ENCODE measurements around the gene SRSF8.

The SRSF8 gene

GRCh38 chr11:95076416-95076815, 9.7 kb downstream of the SRSF8 start:
- Histone ChIP-seq H3K4me1 (ENCODE audit: insufficient read depth, low read length) (peaks cover 8% of the 10 kb centered on the region), H3K4me3 (ENCODE audit: low read length) (no peak overlapping the region), H3K9me3 (ENCODE audit: low read length) (no peaks in the 10 kb centered on the region), H2AFZ (ENCODE audit: low read depth, low read length) (no peak overlapping the region), H3K36me3 (ENCODE audit: insufficient read depth, low read length) (no peaks in the 10 kb centered on the region), H3K27me3 (ENCODE audit: insufficient read depth, low read length) (no peaks in the 10 kb centered on the region)

- Histone ChIP-seq H2AFZ (ENCODE audit: low read depth, low read length) (no peak overlapping the region), H3K36me3 (ENCODE audit: insufficient read depth, low read length) (no peaks in the 10 kb centered on the region), H3K27me3 (ENCODE audit: insufficient read depth, low read length) (no peaks in the 10 kb centered on the region), H3K4me1 (ENCODE audit: insufficient read depth, low read length) (peaks cover 13% of the 10 kb centered on the region), H3K4me3 (ENCODE audit: low read length) (no peak overlapping the region), H3K9me3 (ENCODE audit: low read length) (no peaks in the 10 kb centered on the region)
These were observed 10.3 kb downstream of the SRSF8 start for GRCh38 chr11:95076981-95077380.

DNA sequence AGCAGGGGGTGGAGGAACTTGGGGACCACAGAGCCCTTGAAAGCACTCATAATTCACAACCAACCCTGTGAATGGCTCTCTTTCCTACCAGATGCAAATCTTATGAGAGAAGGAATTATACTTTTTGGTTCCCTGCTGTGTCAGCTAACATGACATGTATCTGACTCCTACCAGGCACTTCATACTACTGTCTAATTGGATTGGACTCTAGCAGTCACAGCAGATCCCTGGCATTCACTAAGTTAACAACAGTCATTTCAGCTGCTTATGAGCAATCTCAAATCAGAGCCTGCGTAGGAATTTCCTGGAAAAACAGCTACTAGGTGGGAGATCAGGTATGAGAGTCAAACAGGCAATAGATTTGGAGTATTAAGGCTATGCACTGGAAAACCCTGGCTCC, 11.8 kb downstream of the SRSF8 start:
- Histone ChIP-seq H3K27me3 (ENCODE audit: insufficient read depth, low read length) (no peaks in the 10 kb centered on the region), H2AFZ (ENCODE audit: low read depth, low read length) (no peak overlapping the region), H3K4me1 (ENCODE audit: insufficient read depth, low read length) (peaks cover 13% of the 10 kb centered on the region), H3K9me3 (ENCODE audit: low read length) (no peaks in the 10 kb centered on the region), H3K4me3 (ENCODE audit: low read length) (no peak overlapping the region), H3K36me3 (ENCODE audit: insufficient read depth, low read length) (no peaks in the 10 kb centered on the region)

GRCh38 chr11:95081010-95081409, 14.3 kb downstream of the SRSF8 start:
- Histone ChIP-seq H3K4me3 (ENCODE audit: low read length) (no peak overlapping the region), H3K27me3 (ENCODE audit: insufficient read depth, low read length) (no peaks in the 10 kb centered on the region), H3K9me3 (ENCODE audit: low read length) (no peaks in the 10 kb centered on the region), H3K4me1 (ENCODE audit: insufficient read depth, low read length) (peaks cover 13% of the 10 kb centered on the region), H3K36me3 (ENCODE audit: insufficient read depth, low read length) (no peaks in the 10 kb centered on the region), H2AFZ (ENCODE audit: low read depth, low read length) (no peak overlapping the region)

DNA sequence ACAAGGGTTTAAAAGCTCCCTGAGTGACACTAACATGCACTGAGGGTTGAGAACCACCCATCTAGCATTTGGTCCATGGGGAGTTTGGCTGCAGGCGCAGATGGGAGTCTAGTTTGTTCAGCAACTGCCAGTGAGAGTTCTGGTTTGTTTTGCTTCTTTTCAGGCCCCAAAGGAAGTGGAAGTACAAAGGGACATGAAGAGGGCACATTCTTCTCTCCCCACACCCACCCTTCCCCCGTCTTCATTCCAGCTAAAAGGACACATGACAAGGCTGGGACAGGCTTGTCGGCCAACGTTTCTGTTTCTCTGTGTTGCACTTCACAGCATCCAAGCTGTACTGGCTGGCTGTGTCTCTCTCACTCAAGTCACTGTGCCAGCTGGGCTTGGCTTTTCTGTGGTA, 14.7 kb downstream of the SRSF8 start:
- Histone ChIP-seq H3K36me3 (ENCODE audit: insufficient read depth, low read length) (no peaks in the 10 kb centered on the region), H3K9me3 (ENCODE audit: low read length) (no peaks in the 10 kb centered on the region), H3K4me1 (ENCODE audit: insufficient read depth, low read length) (peaks cover 11% of the 10 kb centered on the region), H3K4me3 (ENCODE audit: low read length) (no peak overlapping the region), H3K27me3 (ENCODE audit: insufficient read depth, low read length) (no peaks in the 10 kb centered on the region), H2AFZ (ENCODE audit: low read depth, low read length) (peak overlapping the region; percentile 66)

DNA sequence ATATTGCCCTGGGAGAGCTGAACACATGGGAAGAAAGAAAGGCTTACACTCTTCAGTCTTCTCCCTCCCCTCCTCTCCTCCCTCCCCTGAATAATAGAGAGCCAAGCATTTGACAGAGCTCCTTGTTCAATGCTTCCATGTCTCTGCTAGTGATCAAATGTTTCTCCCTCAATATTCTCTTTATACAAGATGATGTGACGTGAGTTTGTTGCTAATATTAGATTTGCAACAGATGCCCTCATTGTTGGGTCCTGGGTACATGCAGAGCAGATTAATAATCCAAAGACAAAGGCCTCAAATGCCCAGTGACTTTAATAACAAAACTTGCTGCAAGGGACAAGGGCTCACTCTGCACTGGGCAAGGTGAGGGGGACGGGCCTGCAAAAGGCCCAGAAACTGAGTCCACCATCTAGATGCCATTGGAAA, 15.9 kb downstream of the SRSF8 start:
- H3K9me3 ChIP-seq (ENCODE audit: low read length): no peaks in the 10 kb centered on the region
- no peak overlapping the region for H3K4me3 ChIP-seq (ENCODE audit: low read length)
- H3K4me1 ChIP-seq (ENCODE audit: insufficient read depth, low read length): peaks cover 9% of the 10 kb centered on the region
- H2AFZ ChIP-seq (ENCODE audit: low read depth, low read length): no peak overlapping the region
- no peaks in the 10 kb centered on the region for H3K36me3 ChIP-seq (ENCODE audit: insufficient read depth, low read length)
- no peaks in the 10 kb centered on the region for H3K27me3 ChIP-seq (ENCODE audit: insufficient read depth, low read length)

GRCh38 chr11:95084509-95084908, 17.8 kb downstream of the SRSF8 start:
- H3K9me3 ChIP-seq (ENCODE audit: low read length): no peaks in the 10 kb centered on the region
- H3K36me3 ChIP-seq (ENCODE audit: insufficient read depth, low read length): no peaks in the 10 kb centered on the region
- no peaks in the 10 kb centered on the region for H3K27me3 ChIP-seq (ENCODE audit: insufficient read depth, low read length)
- H3K4me1 ChIP-seq (ENCODE audit: insufficient read depth, low read length): peaks cover 9% of the 10 kb centered on the region
- H2AFZ ChIP-seq (ENCODE audit: low read depth, low read length): no peak overlapping the region
- no peak overlapping the region for H3K4me3 ChIP-seq (ENCODE audit: low read length)

GRCh38 chr11:95085117-95085816, 18.5 kb downstream of the SRSF8 start:
- no peaks in the 10 kb centered on the region for H3K36me3 ChIP-seq (ENCODE audit: insufficient read depth, low read length)
- H3K9me3 ChIP-seq (ENCODE audit: low read length): no peaks in the 10 kb centered on the region

GRCh38 chr11:95086151-95086550, 19.4 kb downstream of the SRSF8 start:
- no peak overlapping the region for H3K4me3 ChIP-seq (ENCODE audit: low read length)
- no peaks in the 10 kb centered on the region for H3K36me3 ChIP-seq (ENCODE audit: insufficient read depth, low read length)
- H2AFZ ChIP-seq (ENCODE audit: low read depth, low read length): no peak overlapping the region
- H3K4me1 ChIP-seq (ENCODE audit: insufficient read depth, low read length): peaks cover 14% of the 10 kb centered on the region
- no peaks in the 10 kb centered on the region for H3K27me3 ChIP-seq (ENCODE audit: insufficient read depth, low read length)
- H3K9me3 ChIP-seq (ENCODE audit: low read length): no peaks in the 10 kb centered on the region

More at GRCh38 chr11:95085117-95085816, 18.5 kb downstream of the SRSF8 start:
- H3K27me3 ChIP-seq (ENCODE audit: insufficient read depth, low read length): no peaks in the 10 kb centered on the region
- H3K4me3 ChIP-seq (ENCODE audit: low read length): no peak overlapping the region
- H2AFZ ChIP-seq (ENCODE audit: low read depth, low read length): no peak overlapping the region
- H3K4me1 ChIP-seq (ENCODE audit: insufficient read depth, low read length): peaks cover 9% of the 10 kb centered on the region

GRCh38 chr11:95086836-95087570, 20.3 kb downstream of the SRSF8 start:
- H3K36me3 ChIP-seq (ENCODE audit: insufficient read depth, low read length): no peaks in the 10 kb centered on the region
- no peak overlapping the region for H2AFZ ChIP-seq (ENCODE audit: low read depth, low read length)
- H3K9me3 ChIP-seq (ENCODE audit: low read length): no peaks in the 10 kb centered on the region
- no peak overlapping the region for H3K4me3 ChIP-seq (ENCODE audit: low read length)
- H3K27me3 ChIP-seq (ENCODE audit: insufficient read depth, low read length): no peaks in the 10 kb centered on the region
- peaks cover 6% of the 10 kb centered on the region for H3K4me1 ChIP-seq (ENCODE audit: insufficient read depth, low read length)

DNA sequence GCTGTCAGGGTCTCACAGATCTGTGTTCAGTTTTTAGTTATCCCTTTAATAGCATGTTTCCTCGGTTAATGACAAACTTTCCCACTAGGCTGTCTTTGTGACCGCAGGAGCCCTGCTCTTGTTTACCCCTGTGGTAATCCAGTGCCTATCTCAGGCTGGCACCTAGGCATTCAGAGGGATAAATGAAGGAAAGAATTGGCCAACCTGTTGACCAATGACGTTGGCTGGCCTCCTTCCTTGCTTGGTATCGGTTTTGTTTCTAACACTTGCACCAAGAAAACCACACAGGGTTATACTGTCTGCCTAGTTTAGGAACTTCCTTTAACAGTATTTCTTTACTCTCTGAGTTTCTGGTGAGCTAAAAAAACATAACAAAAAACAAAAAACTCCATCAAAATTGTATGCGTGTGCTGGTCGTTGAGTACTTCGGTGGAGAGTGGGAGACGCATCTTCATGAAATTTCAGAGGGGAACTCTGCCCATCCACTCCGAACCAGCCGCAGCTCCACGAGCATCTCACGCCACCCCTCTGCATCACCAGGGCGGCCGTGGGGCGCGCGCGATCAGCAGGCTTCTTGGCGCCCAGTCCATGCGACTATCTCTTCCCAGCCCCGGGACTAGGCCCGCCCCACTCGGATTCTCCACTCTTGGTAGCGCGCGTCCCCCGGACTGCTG, 22.4 kb downstream of the SRSF8 start:
- Histone ChIP-seq H3K27me3 (ENCODE audit: insufficient read depth, low read length) (no peaks in the 10 kb centered on the region), H3K4me1 (ENCODE audit: insufficient read depth, low read length) (peaks cover 6% of the 10 kb centered on the region), H3K9me3 (ENCODE audit: low read length) (no peaks in the 10 kb centered on the region), H2AFZ (ENCODE audit: low read depth, low read length) (peak overlapping the region; percentile 99), H3K36me3 (ENCODE audit: insufficient read depth, low read length) (no peaks in the 10 kb centered on the region), H3K4me3 (ENCODE audit: low read length) (peak overlapping the region; percentile 86)

GRCh38 chr11:95089620-95090542, 23.2 kb downstream of the SRSF8 start, which contains the start of gene ENDOD1:
ENDOD1 (plus strand) TSS chr11:95089846; CDS start chr11:95089928, 82 bp downstream.
- Histone ChIP-seq H3K36me3 (ENCODE audit: insufficient read depth, low read length) (no peaks in the 10 kb centered on the region), H3K27me3 (ENCODE audit: insufficient read depth, low read length) (no peaks in the 10 kb centered on the region), H3K4me1 (ENCODE audit: insufficient read depth, low read length) (peaks cover 6% of the 10 kb centered on the region), H3K9me3 (ENCODE audit: low read length) (no peaks in the 10 kb centered on the region), H3K4me3 (ENCODE audit: low read length) (peak within 1 kb of the TSS; percentile 86), H2AFZ (ENCODE audit: low read depth, low read length) (peak within 1 kb of the TSS; percentile 99)
